ENCODE data around the gene CYSLTR1.

- TF ChIP-seq TAF1 (IDR thresholded peaks at IDR 0.05; ENCODE audit: low read depth) (no peak), CEBPB (IDR thresholded peaks at IDR 0.05) (no peak), FOXM1 (IDR thresholded peaks at IDR 0.05; ENCODE audit: borderline replicate concordance, low read depth) (no peak), CREB1 (IDR thresholded peaks at IDR 0.05; ENCODE audit: low read depth) (no peak), REST (IDR thresholded peaks at IDR 0.05; ENCODE audit: low read depth) (no peak), RAD21 (IDR thresholded peaks at IDR 0.05; ENCODE audit: low read depth) (no peak), EGR1 (IDR thresholded peaks at IDR 0.05) (no peak)
Observed at GRCh38 chrX:78303086-78303485, 24.3 kb downstream of the CYSLTR1 start.
